Thoracic aorta (tissue), 2 donors: ENCODE data around the gene RPA3. TPM values are rescaled to one million over a fixed set of nuclear protein-coding genes. Genes with fewer than 3 reads are reported as not detected.
"Not testable (repeated sequence)": the region's sequence is repeated elsewhere in the genome, so short reads cannot be mapped to it uniquely, and the experiment has no call there.

Source experiments
- ATAC-seq: fragments of 150-250 bp; one replicate; pipeline ENCODE4 v1.8.0; 2017; ENCODE audit warnings: low read depth; ENCODE audit not compliant: insufficient number of reproducible peaks, low FRiP score
- DNase-seq: peaks from one replicate; pipeline ENCODE4 v3.0.0-alpha.2; 2020; ENCODE audit warnings: low spot score
- H3K27ac ChIP-seq, 2 donors: fragments of 200-600 bp; sonication (generic); 1 replicate in 1 of 2; 2 replicates in 1 of 2; pipeline ENCODE4 v1.5.1; 2016; ENCODE audit warnings: mild to moderate bottlenecking in 2 of 2, moderate library complexity in 2 of 2
- H3K27me3 ChIP-seq: fragments of 200-600 bp; sonication (generic); replicated peaks from 2 replicates; pipeline ENCODE4 v1.6.0; 2016; ENCODE audit warnings: mild to moderate bottlenecking; ENCODE audit not compliant: insufficient read depth
- H3K36me3 ChIP-seq: fragments of 200-600 bp; sonication (generic); one replicate; pipeline ENCODE4 v1.5.1; 2016
- H3K4me1 ChIP-seq, 2 donors: fragments of 200-600 bp; sonication (generic); 1 replicate in 1 of 2; 2 replicates in 1 of 2; pipeline versions ENCODE4 v1.5.1 to v1.6.0; 2016; ENCODE audit warnings: low read depth in 2 of 2, mild to moderate bottlenecking in 1 of 2; ENCODE audit not compliant: control insufficient read depth in 1 of 2
- H3K4me3 ChIP-seq: fragments of 200-600 bp; sonication (generic); 2 replicates; pipeline ENCODE4 v1.5.1; 2016; ENCODE audit warnings: mild to moderate bottlenecking
- H3K9me3 ChIP-seq: fragments of 200-600 bp; sonication (generic); 2 replicates; pipeline ENCODE4 v1.5.1; 2016
- CTCF ChIP-seq: fragments of 200-600 bp; sonication (generic); IDR thresholded peaks from one replicate; pipeline ENCODE4 v1.5.1; 2019; ENCODE audit warnings: antibody characterized with exemption
- total RNA-seq, 2 donors: library from RNA; depleted of rRNA; stranded (reverse); fragments of >200 nt; gene quantifications; one replicate each; pipeline versions ENCODE4 v1.1.0 to v1.2.3, GENCODE V29; 2016

Gene RPA3
- total RNA-seq, 2 donors from 2014 or later, result 2.7 to 13.7 TPM

DNA sequence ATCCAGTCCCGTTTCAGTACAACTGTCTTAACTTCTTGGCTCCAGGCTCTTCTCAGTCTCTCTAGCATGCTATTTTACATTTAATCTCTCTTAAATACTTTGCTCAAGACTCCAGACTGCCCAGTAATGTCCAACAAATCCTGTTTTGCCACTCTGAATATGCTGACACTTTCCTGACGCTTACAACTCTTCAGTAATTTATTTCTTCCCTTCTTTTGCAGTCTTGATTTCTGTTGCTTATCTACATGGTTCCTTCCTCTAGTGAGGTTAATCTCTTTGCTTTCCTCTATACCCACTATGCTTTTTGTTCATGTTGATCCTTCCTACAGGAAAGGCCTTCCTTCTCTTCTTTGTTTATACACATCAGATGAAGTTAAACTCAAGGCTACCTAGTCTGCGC lies 54.1 kb downstream of the RPA3 start:
- TF ChIP-seq CTCF, result no peak

GRCh38 chr7:7662527-7662926 lies 55.9 kb downstream of the RPA3 start:
- DNase-seq (no peak), ATAC-seq (no peak)
- no peak for TF ChIP-seq CTCF
- no peak overlapping the region for H3K27ac ChIP-seq
- H3K4me3 ChIP-seq, result no peak overlapping the region
- H3K9me3 ChIP-seq, result peaks cover under 1% of the 10 kb centered on the region
- H3K27me3 ChIP-seq, result no peaks in the 10 kb centered on the region
- H3K4me1 ChIP-seq, result no peaks in the 10 kb centered on the region
- no peaks in the 10 kb centered on the region for H3K36me3 ChIP-seq

More for the DNA sequence above, 54.1 kb downstream of the RPA3 start:
- Histone ChIP-seq H3K4me3 (no peak overlapping the region), H3K27me3 (no peaks in the 10 kb centered on the region), H3K36me3 (no peaks in the 10 kb centered on the region), H3K27ac (no peak overlapping the region), H3K4me1 (no peaks in the 10 kb centered on the region), H3K9me3 (no peaks in the 10 kb centered on the region)
- ATAC-seq, result no peak
- no peak for DNase-seq

DNA sequence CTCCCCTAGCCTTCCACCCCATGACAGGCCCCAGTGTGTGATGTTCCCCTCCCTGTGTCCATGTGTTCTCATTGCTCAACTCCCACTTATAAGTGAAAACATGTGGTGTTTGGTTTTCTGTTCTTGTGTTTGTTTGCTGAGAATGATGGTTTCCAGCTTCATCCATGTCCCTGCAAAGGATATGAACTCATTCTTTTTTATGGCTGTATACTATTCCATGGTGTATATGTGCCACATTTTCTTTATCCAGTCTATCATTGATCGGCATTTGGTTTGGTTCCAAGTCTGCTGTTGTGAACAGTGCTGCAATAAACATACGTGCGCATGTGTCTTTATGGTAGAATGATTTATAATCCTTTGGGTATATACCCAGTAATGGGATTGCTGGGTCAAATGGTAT lies 61.9 kb downstream of the RPA3 start:
- H3K4me1 ChIP-seq, H3K9me3 ChIP-seq, DNase-seq, H3K27me3 ChIP-seq, ATAC-seq, H3K27ac ChIP-seq, H3K36me3 ChIP-seq, H3K4me3 ChIP-seq: not testable (repeated sequence)

GRCh38 chr7:7654964-7655715 lies 63.3 kb downstream of the RPA3 start:
- Histone ChIP-seq H3K4me3 (no peak overlapping the region), H3K36me3 (no peaks in the 10 kb centered on the region), H3K27me3 (no peaks in the 10 kb centered on the region), H3K27ac (no peak overlapping the region), H3K4me1 (no peaks in the 10 kb centered on the region), H3K9me3 (peaks cover 3% of the 10 kb centered on the region)
- ATAC-seq (no peak), DNase-seq (no peak)
- TF ChIP-seq CTCF, result no peak

DNA sequence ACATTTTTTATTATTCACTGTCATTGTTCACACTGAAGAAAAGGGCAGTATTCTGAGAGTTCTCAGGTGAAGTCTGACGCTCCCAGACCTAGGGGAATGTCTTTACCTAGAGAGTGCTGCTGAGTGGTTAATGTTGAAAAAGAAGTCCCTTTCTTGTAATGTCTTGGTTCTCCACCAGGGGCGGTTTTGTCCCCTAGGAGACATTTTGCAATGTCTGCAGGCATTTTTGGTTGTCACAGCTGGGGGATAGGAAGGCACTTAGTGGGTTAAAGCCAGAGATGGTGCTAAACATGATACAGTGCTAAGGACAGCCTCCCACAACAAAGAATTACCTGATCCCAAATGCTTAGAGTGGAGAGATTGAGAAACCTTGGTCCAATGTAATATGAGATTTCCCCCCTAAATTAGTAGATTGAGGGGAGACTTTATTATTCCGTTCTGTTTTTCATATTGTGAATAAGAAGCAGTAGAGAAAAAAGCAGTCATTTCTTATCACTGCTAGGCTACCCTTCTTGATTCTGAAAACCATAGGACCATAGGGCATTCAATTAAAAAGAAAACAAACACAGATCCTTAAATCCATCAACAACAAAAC lies 64.7 kb downstream of the RPA3 start:
- H3K36me3 ChIP-seq, result no peaks in the 10 kb centered on the region
- ATAC-seq (no peak), DNase-seq (no peak)
- H3K27me3 ChIP-seq, result no peaks in the 10 kb centered on the region
- H3K27ac ChIP-seq, result no peak overlapping the region
- peaks cover 3% of the 10 kb centered on the region for H3K9me3 ChIP-seq
- no peak overlapping the region for H3K4me3 ChIP-seq
- no peaks in the 10 kb centered on the region for H3K4me1 ChIP-seq
- peak; percentile 33 for TF ChIP-seq CTCF
